COLO668 (cell line): ENCODE measurements around the gene SERINC5.
"Not testable (repeated sequence)": the region's sequence is repeated elsewhere in the genome, so short reads cannot be mapped to it uniquely, and the experiment has no call there.

ENCODE experiments used
- DNase-seq: peaks from one replicate; lab custom pipeline; 2025; ENCODE audit not compliant: unreplicated experiment; lab: John Stamatoyannopoulos, UW

Gene SERINC5

DNA sequence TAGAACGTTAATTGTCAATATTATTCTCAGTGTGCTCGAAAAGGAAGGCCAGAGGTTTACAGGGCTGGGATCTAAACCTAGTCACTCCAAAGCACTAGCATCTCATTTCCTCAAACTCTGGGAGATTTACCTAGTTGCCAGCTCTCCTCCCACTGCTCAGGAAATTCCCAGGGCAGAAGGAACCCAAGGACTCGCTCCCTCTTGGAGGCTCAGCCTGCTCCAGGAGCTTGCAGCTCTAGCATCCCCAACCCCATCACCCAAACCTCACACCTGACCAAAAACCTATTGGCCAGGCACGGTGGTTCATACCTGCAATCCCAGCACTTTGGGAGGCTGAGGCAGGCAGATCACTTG lies 26.0 kb downstream of the SERINC5 start:
- no peak for DNase-seq

DNA sequence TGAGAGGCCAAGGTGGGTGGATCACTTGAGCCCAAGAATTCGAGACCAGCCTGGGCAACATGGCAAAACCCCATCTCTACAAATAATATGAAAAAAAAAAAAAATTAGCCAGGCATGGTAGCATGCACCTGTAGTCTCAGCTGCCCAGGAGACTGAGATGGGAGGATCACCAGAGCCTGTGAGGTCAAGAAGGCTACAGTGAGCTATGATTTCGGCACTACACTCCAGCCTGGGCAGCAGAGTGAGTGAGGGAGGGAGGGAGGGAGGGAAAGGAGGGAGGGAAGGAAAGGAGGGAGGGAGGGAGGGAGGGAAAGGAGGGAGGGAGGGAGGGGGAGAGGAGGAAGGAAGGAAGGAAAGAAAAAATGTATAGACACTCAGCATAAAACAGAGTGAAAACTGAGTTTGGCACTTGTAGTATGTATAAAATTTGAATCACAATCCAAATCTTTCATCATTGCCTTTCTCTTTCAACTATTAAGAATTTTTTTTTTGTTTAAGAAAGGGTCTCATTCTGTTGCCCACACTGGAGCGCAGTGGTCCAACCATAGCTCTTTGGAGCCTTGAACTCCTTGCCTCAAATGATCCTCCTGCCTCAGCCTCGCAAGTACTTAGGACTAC lies 27.8 kb downstream of the SERINC5 start:
- DNase-seq: no peak

DNA sequence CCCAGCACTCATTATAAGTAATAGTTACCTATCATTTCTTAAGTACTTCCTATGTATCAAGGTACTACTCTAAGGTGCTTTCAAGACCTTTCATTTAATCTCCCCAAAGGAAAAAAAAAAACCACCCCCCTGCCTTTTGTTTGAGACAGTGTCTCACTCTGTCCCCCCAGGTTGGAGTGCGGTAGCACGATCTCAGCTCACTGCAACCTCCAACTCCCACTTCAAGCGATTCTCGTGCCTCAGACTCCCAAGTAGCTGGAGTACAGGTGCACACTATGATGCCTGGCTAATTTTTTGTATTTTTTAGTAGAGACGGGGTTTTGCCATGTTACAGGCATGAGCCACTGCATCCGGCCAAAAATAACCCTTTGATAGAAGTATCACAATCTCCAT lies 29.9 kb downstream of the SERINC5 start:
- no peak for DNase-seq

DNA sequence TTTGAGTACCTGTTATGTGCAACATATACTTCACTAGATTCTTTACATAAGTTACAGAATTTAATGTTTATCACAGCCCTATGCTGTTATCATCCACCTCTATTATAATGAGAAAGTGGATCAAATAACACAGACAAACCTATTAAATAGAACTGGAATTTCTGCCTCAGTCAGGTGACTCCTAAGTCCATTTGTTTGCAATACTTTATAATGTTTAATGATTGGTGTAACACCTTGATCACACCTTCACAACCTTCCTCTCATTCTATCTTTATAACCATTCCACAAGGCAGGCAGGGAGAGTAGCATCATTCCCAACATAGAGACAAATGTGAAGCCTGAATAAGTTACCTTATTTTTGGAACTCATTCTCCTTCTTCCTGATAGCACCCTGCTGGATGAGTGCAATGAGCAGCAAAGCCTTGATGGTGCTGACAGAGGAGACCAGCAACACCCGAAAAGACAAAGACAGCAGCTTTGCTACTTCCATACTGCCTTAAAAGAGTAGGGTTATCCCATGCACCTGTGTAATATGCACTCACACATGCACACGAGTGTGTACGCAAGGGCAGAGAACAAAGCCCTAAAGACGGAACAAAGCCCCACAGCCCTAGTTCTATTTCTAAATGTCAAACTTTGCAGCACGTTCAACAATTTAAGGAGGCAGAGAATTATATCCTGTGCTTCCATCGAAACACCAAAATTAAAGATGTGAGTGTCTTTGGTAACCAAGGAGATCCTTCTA lies 30.5 kb downstream of the SERINC5 start:
- no peak for DNase-seq

DNA sequence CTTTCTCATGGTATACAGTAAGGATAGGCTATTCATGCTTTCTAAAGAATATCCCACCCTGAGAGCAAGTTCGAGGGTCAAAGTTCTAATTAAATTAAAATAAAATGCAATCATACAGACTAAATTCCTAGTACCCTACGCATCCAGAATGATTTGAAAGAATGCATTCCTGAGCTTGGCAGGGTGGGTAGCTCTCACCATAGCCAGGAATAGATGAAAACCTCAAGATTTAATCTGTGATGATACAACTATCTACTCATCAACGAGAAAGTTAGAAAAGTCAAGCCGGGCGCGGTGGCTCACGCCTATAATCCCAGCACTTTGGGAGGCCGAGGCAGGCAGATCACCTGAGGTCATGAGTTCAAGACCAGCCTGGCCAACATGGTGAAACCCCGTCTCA lies 32.3 kb downstream of the SERINC5 start:
- DNase-seq: no peak

DNA sequence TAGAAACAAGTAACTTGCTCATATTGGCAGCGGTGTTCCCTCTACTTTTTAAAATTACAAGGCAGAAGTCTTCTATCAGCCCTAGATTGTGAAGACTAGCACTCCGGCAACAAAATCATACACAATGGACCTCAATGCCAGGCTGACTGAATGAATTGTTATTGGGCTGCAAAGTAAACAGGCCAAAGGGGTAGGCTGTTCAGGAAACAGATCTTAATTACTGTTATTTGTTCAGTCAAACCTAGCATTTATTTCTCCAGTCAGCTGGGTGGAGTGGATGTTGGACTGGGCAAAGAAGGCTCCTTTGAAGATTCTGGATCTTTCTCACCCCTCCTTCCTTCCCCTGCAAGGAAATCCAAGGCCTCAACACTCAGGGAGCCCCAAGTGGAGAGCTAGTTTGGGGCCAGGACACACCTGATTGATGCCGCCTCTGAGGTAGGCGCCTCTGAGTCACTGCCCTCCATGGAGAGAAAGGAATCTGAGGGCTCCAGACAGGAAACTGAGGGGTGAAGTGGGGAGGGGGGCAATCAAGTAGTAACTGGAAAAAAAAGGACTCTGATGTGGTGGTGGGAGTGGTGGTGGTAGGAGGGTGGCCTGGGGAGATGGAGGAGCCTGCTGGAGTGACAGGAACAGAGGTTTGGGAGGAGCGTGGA lies 35.5 kb downstream of the SERINC5 start:
- DNase-seq: no peak

DNA sequence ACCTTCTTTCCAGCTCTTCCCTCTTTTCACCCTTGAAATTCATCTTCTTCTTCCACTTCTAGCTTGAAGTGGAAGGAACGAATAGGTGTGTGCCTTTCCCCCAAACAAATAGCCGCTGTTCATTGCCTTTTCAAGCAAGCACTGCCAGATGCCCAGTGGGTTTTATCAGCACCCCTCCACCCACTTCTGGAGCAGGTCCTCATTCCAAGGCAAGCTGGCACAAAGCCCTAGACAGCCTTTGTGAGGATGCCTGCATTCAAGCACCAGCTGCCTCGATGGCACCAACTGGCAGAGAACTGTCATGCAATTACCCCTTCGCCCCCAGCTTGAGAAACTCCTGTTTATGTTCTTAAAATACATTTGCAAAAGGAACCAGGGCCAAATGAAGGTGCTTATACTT lies 36.5 kb downstream of the SERINC5 start:
- no peak for DNase-seq

DNA sequence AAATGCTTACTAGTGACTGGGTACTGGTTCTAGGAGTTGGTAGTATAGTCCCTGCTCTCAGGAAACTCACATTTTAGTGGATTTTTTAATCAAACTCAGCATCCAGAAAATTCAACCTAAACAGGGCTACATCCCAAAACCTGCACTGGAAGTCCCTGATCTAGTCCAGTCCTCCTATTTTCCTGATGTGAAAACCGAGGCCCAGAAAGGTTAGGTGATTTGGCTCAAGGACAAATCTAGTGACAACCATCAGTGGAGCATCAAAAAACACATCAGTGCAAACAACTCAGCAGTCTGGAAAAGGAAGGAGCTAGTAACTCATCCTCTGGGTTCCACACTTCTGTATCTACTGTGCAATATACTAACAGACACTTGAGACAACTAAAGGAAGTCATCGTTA lies 38.2 kb downstream of the SERINC5 start:
- no peak for DNase-seq

DNA sequence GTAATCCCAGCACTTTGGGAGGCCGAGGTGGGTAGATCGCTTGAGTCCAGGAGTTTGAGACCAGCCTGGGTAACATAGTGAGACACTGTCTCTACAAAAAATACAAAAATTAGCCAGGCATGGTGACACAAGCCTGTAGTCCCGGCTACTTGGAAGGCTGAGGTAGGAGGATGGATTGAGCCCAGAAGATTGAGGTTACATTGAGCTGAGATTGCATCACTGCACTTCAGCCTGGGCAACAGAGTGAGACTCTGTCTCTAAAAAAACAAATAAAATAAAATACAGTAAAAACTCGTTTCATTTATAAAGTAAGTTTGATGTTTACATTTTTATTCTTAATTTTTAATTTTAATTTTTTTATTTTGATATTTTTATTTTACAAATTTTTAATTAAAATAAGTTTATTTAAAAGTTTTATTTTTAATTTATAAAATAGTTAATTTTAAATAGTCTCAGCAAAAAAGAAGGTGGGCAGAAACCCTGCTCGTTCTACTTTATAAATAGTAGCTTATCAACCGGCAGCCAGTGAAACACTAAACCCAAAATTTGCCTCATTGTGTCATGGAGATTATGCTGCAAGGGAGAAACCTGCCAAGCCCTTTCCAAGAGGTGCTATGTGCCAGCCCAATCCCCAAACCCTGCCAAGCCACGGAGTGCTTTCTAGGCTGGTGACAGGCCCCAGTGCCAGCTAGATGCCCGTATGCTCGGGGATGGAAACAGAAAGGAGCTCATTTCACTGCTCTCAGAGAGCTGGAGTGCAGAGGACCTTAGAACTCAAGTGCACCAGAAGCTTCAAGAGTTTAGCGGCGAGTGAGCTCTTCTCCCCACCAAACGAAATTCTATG lies 38.9 kb downstream of the SERINC5 start:
- DNase-seq: no peak

DNA sequence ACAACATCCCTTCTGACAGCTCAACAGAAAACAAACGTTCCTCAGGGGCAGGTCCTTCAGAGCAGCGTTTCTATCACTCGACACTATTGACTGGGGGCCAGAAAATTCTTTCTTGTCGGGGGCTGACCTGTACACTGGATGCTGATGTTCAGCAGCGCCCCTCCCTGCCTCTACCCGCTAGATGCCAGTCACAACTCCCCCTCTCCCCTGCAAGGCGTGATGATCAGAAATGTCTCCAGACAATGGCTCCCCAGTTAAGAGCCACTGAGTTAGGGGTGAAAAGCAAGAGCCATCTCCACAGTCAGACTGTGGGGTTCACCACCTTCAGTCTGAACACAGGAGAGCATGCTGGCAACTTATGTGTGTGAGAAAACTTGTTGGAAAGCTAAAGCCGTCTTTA lies 39.8 kb downstream of the SERINC5 start:
- DNase-seq: no peak

DNA sequence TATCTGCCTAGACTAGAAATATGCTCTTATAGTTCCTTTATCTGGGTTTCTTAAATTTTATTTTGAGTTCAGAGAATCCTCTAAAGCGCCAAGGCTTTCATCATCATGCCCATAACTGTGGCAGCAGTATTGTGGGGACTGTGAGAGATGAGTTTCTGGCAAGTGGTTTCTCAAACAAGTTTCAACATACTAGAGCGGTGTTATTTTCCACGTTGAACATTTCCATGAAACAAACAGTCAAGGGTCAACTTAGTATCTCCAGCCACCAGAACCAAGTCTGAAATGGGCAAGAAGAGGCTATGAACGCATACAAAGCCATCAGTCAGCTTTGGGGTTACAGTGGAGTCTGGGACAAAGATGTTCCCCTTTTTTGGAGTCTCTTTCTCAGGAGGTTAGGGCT lies 40.3 kb downstream of the SERINC5 start:
- DNase-seq: no peak

DNA sequence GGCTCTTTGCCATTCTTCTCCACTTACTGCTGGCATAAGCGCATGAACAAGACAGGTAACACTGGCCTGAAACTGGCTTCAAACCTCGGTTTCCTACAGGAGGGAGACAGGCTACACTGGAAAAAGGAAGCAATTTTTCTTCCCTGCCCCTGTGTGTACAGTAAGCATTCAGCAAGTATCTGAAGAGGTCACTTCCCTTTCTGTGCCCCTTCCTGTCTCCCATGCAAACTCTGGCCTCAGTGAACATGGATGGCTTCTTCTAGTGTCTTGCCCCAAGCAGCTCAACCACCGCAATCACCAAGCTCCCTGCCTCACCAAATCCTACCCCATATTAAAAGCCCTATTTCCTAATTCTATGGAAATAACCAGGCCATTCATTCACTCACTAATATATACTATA lies 42.4 kb downstream of the SERINC5 start:
- DNase-seq: no peak

DNA sequence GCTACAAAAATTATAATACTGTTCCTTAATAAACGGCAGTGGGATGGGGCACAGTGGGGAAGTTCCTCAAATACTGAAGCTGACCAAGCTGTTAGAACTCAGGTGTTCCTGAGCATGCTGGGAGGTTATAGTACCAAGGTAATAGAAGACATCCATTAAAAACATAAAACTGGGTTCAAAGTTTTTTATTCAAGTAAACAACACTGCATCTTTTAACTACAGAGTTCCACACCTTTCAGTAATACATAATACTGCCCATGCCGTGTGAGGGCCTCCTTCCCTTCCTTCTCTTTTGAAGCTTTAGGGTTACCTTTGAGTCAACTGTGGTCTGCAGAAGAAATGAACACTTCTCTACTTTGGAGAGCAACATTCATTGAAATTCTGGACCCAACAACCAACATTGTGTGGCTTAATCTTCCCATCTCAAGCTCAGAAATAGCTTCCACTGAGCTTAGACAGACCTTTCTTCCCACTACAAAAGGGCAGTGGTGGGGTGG lies 43.6 kb downstream of the SERINC5 start:
- no peak for DNase-seq

DNA sequence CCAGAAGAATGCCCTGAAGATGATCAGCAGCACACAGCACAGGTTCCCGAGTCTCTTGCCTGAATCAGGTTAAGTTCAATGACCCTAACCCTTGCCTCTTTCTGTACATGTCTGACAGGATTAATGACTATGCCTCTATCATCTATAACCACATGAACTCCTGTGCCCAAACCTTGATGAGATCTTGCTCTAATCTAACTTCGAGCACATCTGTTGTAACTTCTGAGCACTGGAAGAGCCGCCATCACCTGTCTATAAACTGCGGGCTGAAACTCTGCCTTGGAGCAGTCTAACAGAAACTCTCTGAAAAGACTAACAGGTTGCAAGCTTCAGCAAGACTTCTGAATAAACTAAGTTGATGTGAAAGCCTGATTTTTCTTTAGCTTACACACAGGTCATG lies 44.5 kb downstream of the SERINC5 start:
- no peak for DNase-seq

DNA sequence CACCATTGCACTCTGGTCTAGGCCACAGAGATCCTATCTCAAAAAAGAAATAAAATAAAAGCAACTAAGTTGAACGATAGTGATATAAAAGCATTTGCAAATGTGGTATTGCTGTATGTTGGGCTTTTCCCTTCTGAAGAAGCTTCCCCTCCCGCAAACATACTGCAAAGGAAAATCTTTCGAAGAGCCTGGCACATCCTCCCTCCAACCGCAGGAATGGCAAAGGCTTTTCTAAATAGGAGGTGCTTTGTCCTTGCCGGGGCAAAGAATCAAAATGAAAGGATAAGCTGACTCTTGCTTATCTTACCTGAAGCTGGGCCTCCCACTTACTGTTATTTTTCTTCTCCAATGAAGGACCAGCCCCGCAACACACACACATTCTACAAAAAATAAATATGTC lies 45.8 kb downstream of the SERINC5 start:
- DNase-seq: no peak

DNA sequence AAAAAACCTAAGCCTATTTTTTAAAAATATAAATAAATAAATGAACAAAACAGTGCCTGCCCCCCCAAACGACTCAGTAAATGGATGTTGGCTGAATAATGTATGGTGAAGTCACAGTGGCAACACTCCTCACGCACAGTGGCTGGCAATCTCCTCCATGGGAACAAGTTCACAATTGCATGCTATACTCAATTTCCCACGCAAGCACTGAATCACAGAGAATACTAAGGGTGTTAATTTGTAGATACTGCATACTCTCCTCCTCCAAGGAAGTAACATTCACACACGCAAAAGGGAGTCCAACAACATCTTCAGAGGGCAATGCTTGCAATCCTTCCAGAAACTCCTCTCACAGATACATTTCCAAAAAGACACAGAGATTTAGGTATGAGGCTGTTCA lies 47.5 kb downstream of the SERINC5 start:
- DNase-seq: no peak

DNA sequence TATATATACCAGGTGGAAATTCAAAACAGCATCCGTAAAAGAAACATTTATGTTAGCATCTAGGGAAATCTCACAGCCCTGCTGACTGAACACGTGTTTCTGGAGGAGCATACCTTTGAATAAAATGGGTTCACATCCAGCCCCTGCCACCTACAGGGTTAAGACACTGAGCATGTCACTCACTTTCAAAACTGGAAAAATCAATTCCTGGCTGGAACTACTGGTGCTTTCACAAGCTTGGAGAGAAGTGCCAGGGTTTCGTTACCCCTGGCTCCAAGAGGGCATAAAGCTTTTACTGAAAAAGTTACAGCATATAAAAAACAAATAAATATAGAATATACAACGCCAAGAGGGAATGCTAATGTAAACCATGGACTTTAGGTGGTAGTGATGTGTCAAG lies 48.0 kb downstream of the SERINC5 start:
- no peak for DNase-seq

DNA sequence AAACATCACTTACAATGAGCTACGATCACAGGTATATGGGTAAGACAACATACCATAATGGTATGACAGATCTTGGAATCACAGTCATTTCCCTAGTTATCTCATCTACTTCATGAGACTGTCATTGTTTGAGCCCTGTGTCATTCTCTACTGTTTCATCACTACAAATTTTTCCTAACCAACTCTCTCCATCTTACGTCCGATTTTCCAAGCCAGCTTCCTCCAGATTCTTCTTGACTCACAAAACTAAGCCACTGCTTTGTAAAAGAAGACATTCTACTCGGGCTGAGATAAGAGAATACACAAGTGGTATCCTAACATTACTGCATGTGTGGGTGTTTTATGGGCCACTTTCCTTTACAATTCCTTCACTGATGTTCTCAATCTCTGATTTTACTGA lies 49.6 kb downstream of the SERINC5 start:
- no peak for DNase-seq

DNA sequence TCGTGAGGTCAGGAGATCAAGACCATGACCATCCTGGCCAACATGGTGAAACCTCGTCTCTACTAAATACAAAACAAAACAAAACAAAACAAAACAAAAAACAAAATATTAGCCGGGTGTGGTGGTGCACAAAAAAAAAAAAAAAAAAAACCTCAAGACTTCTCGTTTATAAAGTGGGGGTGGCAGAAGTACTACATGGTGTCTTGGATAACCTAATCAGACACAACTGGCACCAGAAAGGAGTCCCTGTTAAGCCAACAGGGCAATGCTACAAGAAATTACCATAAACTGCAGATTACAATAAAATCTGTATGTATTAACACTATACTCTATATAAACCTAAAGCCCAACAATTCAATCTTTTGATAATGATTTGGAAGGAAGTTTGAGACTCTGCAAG lies 50.0 kb downstream of the SERINC5 start:
- DNase-seq: no peak

DNA sequence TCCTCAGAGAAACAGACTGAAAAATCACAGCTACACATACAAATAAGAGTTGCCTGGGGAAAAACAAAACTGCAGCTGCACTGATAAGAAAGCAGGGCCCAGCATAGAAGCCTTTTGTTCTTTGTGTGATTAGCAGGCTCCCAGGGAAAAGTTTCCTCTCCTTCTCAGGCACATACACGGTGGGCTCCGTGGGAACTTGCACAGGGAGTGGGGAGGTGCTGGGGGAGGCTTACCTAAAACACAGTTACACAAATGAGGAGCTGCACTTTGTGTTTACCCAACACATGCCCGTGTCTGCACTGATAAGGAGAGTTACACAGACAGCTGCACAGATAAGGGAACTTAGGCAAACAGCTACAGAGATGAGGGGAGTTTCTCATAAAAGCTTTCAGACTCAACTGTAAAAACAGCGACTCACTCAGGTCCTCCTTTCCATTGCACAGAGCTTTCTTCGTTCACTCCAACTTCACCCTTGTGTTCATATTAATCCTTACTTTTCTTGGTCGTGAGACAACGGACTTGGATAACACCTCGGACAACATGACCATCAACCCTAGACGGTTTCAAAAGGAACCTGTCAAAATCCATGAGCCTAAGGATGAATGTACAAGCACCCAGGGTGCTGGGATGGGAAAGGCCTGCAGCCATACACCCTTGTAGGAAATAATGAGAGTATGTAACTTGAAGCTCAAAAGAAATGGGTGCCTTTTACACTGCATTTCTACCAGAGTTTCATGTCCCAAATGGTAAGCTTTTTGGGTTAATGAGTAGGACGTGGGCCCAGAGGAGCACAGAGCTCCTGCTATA lies 50.8 kb downstream of the SERINC5 start:
- DNase-seq: no peak

DNA sequence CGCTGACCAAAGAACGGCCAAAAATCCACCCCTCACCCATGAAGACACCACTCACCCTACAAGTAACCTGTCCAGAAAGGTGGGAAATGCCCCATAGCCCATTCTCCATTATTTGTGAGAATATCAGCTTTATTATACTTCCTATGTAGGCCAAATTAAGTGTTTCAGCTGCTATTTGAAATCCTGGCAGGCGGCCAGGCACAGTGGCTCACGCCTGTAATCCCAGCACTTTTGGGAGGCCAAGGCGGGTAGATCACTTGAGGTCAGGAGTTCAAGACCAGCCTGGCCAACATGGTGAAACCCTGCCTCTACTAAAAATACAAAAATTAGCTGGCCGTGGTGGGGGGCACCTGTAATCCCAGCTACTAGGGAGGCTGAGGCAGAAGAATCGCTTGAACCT lies 54.1 kb downstream of the SERINC5 start:
- not testable (repeated sequence) for DNase-seq
